Effector CD4-positive, alpha-beta T cell (primary cell): ENCODE measurements around the gene PSG7. TPM values are rescaled to one million over a fixed set of nuclear protein-coding genes. Genes with fewer than 3 reads are reported as not detected.
"Not testable (repeated sequence)": the region's sequence is repeated elsewhere in the genome, so short reads cannot be mapped to it uniquely, and the experiment has no call there.

Experiments
- DNase-seq: peaks from one replicate; pipeline ENCODE4 v3.0.0-alpha.2; 2020
- total RNA-seq: gene quantifications from one replicate; lab custom pipeline; 2026; lab: John Stamatoyannopoulos, UW

PSG7 gene
- not detected for total RNA-seq

- DNase-seq, result not testable (repeated sequence)
Observed at GRCh38 chr19:42937107-42937506, at the start of gene PSG7. Gene PSG7, minus strand, starts transcription at chr19:42937207. Its CDS starts 131 bp downstream, at chr19:42937076.

- DNase-seq, result no peak
Observed at GRCh38 chr19:42985588-42985987, 48.6 kb upstream of the PSG7 start.

DNA sequence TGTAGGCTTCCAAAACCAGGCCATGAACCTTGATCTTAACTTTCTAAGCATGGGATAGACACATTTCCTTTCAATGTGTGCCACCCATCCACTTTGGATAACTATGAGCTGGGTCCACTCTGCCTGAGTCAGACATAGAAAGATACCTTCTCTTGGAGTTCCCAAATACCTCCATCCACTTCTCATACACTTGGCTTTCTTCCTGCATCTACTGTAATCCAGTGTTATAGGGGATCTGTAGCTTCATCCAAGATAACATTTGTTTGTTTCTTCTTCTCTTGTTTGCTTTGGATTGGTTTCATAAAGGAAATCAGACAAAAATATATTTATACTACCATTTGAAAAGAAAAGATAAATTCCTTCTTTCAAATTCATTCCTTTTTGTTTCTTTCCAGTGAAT, 45.1 kb upstream of the PSG7 start:
- not testable (repeated sequence) for DNase-seq

- DNase-seq, result not testable (repeated sequence)
Observed at GRCh38 chr19:42971451-42971850, 34.4 kb upstream of the PSG7 start.

DNA sequence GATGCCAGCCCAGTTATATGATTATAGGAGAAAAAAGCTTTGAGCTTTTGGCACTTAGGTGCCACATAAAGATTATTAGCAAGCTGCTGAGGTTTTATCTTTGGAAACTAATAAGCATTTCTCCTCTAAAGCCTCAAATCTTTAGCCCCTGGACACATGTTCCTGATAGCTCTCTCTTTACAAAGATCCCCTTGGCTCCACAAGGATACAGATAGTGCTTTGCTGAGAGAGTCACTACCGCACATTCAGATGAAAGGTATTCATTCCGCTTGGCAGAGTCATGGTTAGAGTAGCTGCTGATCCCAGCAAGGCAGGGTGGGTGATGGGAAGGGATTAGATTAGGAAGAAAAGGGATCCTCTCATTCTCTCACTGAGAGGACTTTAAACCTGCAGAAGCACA, 28.2 kb upstream of the PSG7 start:
- no peak for DNase-seq

GRCh38 chr19:42961119-42961518, 24.1 kb upstream of the PSG7 start:
- no peak for DNase-seq

DNA sequence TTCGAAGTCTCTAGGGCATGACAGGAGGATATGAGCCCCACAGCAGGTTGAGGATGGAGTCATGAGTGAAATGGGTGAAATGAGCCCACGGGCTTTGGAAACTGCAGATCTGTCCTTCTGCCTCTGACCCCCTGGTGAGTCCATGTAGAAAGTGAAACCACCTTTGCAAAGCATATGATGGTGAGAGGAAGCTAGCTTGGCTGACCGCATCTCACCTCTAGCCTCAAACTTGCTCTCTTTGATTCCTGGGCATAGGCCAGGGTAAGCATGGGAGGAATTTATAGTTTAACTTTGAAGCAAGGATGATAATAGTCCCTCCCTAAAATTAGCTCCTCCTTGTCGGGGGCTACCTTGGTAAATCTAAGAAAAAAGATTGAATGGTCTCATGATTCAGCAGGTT, 15.1 kb upstream of the PSG7 start:
- not testable (repeated sequence) for DNase-seq

DNA sequence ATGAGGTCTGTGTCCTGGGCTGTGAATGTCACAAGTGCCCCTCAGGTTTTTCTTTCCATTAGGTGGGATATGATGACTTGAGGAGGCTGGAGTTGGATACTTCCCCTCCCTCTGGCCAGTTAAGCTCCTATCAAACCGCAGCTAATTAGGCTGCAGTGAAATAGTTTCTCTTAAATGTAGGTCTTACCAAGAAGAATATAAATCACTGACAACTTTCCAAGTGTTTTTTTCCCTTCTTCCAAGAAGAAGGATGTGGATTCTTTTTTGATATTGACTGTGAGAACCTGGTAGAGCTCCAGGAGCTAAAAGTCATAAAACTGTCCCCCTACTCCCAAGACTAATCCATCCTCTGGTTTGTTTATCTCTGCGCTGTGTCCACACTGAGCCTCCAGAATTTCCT, 14.5 kb upstream of the PSG7 start:
- DNase-seq, result not testable (repeated sequence)

- no peak for DNase-seq
Observed at GRCh38 chr19:42942187-42942789, 5.3 kb upstream of the PSG7 start.

DNA sequence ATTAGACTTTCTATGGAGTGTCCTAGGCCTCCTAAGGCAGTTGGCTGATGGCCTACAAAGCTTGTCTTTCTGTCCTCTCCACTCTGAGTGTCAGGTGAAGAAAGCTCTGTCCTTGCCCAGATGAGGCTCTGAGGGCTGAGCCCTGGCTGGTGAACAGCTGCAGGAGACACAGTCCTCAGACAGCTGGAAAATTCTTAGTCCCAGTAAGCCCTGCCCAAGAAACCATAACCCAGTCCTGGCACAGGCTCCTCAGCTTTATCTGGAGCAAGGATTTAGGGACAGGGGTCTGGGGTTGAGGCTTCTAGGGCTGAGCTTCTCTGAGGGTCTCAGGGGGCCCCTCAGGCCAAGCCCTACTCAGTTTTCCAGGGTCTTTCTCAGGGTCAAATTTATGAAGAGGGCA, 2.3 kb downstream of the PSG7 start:
- not testable (repeated sequence) for DNase-seq

- DNase-seq, result not testable (repeated sequence)
Observed at GRCh38 chr19:42934183-42934582, 2.8 kb downstream of the PSG7 start.

DNA sequence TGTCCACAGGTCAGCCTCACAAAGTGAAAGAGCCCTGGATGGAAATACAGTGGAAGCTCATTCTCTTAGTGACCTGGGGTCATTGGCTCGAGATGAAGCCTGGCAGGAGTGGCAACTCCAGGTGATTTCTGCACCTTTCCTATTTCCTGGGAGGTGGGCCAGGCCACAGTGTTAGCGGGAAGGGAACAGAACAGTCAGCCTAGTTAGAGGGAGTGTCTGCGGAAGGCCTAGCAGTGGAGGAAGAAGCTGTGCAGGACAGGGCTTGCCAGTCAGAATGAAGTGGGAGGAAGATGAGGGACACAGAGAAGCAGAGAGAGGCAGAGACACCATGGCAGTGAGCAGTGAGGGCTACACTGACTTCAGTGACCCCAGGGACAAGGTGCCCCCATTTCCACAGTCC, 3.6 kb downstream of the PSG7 start:
- not testable (repeated sequence) for DNase-seq

GRCh38 chr19:42932485-42933101, 4.4 kb downstream of the PSG7 start:
- DNase-seq, result not testable (repeated sequence)

DNA sequence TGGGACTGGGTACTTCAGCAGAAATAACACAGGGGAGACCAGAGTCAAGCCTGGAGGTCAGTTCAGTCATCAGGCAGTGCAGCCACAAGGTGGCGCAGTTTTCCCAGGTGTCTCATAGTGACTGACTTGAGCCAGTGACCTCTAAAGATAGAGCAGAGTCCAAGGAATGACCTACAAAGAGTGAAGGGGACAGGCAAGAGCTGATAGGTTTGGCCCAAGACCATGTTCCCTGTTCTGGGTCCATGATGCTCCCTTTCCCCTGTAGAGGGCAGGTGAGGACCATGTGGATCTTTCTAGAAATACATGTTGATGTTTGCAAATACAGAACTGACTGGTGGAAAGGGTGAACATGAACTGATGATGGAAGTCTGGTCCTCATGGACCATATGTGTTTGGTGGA, 6.8 kb downstream of the PSG7 start:
- DNase-seq, result not testable (repeated sequence)

DNA sequence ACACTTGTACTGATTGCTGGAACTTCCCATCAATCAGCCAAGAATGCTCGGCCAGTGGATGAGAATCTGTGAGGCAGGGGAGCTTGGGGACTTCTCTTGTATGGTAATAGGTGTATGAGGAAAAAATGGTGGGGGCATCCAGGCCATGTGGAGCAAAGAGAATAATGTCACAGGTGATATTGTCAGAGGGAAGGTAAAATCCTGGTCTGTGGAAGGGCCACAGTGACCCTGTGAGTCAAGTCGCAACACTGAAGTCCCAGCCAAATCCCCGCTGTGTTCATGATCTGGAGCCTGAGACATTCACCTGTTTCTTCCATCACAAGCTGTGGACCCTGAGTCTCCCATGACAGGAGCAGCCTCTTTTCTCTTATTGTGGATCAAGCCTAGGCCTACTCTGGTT, 8.1 kb downstream of the PSG7 start:
- DNase-seq, result no peak

GRCh38 chr19:42926781-42927180, 10.2 kb downstream of the PSG7 start:
- DNase-seq, result no peak

GRCh38 chr19:42923106-42923505, 13.9 kb downstream of the PSG7 start:
- DNase-seq, result not testable (repeated sequence)

GRCh38 chr19:42920971-42921370, 16.0 kb downstream of the PSG7 start:
- DNase-seq, result not testable (repeated sequence)

- DNase-seq, result no peak
Observed at GRCh38 chr19:42919757-42920079, 17.3 kb downstream of the PSG7 start.

DNA sequence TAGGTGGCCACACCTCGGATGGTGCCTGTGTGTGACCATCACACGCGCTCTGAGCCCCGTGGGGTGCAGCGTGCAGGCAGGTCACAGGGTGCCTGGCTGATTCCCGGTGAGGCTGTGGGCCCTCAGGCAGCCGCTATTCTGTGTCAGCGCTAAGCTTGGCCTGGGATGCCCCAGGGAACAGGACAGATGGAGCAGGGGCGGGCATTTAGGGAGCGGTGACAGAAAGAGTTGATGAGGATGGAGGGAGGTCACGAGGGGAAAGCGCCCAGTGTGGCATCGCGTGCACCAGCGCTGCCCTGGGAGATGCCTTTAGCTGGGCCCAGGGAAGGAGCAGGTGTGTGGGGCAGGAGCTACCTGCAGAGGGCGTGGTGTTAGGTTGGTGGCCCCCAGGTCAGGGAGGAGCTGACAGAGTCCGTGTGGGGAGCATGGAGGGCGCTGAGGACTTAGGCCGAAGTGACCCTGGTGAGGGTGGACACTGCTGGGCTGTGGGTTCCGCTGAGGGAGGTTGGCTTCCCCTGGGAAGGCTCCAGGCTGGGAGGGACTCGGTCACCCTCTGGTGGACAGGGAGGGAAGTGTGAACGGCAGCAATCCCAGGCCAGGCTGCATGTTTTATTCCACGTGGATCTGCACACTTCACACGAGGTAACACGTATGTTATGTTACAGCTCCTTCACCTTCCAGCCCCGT, 17.8 kb downstream of the PSG7 start:
- not testable (repeated sequence) for DNase-seq

- DNase-seq, result not testable (repeated sequence)
Observed at GRCh38 chr19:42918377-42919069, 18.5 kb downstream of the PSG7 start.

DNA sequence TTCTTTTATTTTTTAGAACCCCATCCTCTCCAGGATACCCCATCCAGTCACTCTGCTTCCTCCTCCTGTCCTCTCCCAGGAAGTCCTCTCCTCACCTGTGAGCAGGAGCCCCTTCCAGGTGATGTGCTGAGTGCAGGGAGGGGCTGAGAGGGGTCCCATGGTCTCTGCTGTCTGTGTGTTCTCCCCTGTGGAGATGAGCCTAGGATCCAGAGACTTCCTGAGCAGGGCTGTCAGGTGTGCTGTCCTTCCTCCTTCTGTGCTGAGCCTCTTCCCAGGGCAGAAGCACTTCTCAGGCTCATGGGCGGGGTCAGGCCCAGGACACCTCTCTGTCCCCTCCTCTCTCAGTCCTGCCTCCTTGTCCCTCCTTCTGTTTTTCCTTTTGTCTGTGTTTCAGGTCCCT, 19.4 kb downstream of the PSG7 start, which contains the start of gene PSG6:
PSG6 (minus strand) TSS at position 261 of the 400 bp plus-strand sequence; CDS start at position 159, 102 bp downstream.
- DNase-seq, result not testable (repeated sequence)

GRCh38 chr19:42916931-42917330, 20.1 kb downstream of the PSG7 start:
- DNase-seq, result not testable (repeated sequence)
